GM18858 (cell line): ENCODE results near the gene PRKX.
"Not testable (repeated sequence)": the region's sequence is repeated elsewhere in the genome, so short reads cannot be mapped to it uniquely, and the experiment has no call there.

Experiments used
- ATAC-seq: cut with Tn5 transposase; IDR thresholded peaks from one replicate; pipeline ENCODE4 v1.9.1; 2021; ENCODE audit not compliant: unreplicated experiment

The PRKX gene

DNA sequence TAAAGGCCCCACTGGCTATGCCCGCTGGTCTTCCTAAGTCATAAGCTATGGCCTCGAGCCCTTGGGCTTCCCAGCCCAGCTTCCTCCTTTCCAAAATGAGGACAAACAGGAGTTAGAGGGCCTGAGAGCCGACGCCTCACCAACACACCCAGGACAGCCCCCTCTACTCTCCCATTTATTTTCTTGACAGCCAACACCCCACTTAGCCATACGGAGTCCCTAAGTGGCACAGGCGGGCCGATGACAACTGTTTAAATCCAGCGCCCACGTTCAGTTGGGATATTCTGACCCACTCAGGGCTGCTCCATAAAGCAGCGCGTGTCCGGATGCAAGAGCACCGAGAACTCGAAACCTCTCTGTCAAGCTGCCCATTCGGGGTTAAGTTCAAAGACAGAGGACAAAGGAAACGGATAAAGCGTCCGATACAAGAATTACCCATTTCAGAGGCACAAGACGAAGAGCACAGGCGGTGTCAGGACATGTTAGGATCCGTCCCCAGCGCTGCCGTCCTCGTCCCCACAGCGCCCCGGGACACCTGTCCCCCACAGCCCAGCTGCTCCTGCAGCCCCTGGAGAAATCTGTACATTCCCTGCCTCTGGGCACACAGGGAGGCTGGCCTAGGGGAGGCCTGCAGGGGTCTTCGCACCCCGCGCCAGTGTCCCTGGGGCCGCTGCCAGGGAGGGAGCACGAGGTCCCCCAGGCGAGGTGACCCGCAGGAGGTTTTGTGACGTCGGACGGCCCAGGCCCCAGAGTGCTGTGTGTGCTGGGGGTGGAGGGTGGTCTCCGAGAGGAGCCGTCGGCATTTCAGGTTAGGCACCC lies 1.2 kb downstream of the PRKX start:
- ATAC-seq: no peak

DNA sequence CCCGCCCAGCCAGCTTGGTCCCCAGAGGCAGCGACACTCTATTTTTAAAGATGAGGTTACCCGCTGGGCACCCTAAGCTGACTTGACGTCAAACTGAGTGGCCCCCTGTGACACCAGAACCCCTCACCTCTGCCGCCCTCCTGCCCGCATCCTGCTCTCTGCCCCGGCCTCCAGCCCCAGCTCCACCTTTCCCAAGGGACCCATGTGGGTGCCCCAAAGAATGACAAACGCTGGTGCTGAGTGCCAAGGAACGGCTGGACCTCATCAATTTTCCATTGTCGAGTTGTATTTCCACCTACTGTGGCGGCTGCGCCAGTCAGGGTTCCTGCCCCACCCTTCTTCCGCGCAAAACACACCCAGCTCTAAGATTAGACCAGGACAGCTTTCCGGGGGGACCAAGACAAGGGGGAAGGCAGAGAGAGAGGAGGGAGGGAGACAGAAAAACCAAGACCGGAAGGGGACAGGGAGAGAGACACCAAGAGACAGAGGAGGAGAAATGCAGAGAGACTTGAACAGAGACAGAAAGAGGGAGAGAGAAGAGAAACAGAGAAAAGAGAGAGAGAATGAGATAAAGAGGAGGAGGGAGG lies 2.0 kb downstream of the PRKX start:
- no peak for ATAC-seq

DNA sequence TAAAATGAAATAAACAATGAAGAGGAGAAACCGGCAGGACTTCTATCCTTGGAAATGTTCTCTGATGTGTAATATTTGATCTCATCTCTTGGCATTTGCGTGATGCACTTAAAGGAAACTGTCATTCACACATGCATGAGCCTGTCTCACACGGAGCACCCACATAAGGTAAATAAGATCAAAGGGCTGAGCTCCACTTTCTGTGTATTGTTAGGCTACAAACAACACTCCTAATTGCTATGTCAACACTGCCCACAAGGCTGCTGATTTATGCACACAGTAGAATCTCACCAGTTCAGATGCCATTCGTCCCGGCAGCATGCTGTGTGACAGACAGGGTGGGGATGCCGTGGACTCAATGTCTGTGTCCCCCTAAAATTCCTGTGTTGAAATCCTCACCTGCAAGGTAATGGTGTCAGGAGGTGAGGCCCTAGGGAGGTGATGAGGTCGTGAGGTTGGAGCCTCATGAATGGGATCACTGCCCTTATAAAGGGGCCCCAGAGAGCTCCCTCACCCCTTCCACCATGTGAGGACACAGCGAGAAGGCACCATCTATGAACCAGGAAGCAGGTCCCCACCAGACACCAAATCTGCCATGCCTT lies 5.7 kb downstream of the PRKX start:
- not testable (repeated sequence) for ATAC-seq

DNA sequence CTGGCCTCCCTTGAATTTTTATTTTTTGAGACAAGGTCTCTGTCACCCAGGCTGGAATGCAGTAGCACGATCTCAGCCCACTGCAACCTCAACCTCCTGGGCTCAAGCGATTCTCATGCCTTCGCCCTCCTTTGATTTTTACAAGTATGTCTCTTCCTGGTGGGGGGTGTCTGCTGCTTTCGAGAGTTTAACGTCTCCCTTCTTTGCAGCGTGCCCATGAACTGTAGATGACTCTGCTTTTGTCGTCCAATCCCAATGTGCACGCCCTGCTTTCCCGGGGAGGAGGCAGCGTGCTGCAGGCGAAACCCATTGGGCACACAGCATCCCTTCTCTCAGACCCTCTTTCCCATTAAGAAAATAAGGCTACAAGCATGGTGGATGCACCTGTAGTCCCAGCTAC lies 7.0 kb downstream of the PRKX start:
- no peak for ATAC-seq

DNA sequence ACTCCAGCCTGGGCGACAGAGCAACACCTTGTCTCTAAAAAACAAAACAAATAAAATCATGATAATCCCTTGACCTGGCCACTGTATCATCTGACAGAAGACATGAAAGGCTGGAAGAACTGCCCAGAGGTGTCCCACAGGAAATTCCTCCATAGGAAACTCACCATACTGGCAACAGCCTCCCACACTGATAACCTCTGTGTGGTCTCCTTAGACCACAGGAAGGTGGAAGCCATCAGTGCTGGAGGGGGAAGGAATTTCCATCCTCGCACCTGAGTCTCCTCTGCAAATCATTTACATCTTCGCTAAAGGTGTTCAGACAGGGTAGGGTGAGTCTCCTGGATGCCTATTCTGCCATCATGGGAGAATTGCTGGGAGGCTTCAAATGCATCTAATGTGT lies 10.2 kb downstream of the PRKX start:
- ATAC-seq: not testable (repeated sequence)

DNA sequence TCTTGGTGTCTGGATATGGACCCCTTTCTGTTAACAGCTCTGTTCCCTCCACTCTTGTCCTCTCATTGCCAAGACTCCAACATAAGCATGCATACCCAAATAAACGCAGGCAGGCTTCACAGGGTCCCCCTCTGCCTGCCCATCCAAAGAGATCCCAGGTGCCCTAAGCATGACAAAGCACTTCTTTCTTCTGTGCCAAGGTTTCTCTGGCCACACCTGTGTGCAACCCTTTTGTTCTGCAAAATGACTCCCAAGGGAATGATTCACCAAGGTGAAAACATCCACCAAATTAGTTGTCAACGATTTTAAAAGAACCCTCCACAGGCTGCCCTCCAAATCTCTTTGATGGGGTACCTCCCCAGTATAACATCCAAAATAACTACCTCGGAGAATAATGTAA lies 11.4 kb downstream of the PRKX start:
- ATAC-seq: not testable (repeated sequence)

DNA sequence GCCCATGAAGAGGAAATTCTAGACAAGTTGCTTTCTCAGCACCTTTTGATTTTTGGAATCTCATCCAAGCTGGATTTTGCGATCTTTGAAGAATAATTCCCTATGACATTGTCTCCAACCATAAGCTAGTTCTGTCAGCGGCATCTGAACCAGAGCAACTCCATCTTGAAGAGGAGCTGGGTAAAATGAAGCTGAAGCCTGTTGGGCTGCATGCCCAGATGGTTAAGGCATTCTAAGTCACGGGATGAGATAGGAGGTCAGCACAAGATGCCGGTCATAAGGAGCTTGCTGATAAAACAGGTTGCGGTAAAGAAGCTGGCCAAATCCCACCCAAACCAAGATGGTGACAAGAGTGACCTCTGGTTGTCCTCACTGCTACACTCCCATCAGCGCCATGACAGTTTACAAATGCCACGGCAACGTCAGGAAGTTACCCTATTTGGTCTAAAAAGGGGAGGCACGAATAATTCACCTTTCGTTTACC lies 12.0 kb downstream of the PRKX start:
- not testable (repeated sequence) for ATAC-seq

DNA sequence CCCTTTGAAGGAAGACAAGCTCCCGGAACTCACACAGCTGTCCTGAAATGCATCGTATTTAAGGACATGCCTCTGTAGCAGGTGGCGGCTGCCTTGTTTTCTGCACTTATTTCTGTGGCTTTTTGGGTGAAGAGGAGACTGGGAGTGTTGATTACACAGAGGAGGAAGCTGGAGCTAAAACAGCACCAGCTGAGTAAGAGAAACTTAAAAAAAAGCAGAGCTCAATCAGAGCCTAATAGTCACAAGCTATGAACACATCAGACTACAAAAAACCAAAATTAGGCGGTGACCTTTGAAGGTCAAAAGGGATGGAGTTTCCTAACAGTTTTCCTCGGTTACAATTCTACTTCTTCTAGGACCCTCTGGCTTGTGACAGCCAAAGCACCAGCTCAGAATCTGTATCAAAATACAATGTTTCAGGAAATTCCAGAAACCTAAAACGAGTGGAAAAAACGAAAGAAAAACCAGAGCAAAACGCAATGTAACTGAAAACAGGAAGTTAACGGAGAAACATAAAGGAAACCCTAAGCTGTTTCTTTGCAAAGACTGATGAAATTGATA lies 13.5 kb downstream of the PRKX start:
- peak; percentile 79 for ATAC-seq

DNA sequence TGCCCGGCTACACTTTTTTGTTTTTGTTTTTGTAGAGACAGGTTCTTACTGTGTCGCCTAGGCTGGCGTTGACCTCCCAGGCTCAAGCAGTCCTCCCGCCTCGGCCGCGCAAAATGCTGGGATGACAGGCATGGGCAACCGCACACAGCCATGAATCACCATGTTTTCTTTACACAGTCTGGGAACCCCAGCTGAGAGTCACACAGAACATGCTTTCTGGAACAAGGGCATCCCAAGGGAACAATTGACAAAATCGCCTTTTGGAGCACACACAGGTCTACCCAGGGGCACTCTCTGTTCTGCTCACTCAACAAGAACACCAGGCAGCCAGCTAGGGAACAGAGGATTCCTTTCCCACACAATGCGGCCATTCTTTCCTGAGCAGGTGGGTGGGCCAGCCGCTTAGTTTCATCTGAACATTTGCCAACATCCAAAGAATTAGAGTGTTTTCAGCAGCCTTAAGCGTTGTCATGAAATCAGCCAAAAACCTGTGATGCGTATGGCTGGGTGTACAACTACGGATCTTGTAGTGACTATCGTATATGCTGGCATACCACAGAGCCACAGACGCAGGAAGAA lies 15.7 kb downstream of the PRKX start:
- ATAC-seq: no peak

DNA sequence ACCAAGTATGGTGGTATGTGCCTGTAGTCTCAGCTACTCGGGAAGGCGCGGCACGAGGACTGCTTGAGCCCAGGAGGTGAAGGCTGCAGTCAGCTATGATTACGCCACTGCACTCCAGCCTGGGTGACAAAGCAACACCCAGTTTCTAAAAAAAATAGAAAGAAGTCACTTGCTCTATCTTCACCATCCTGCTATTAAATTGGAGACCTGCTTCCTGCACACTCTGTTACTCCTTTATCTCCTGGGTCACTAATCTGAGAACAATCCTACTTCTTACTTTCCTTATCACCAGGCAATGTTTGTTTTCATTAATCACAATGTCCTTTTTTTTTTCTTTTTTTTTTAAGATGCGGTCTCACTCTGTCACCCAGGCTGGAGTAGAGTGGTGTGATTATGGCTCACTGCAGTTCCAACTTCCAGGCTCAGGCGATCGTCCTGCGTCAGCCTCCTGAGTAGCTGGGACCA lies 16.2 kb downstream of the PRKX start:
- no peak for ATAC-seq

DNA sequence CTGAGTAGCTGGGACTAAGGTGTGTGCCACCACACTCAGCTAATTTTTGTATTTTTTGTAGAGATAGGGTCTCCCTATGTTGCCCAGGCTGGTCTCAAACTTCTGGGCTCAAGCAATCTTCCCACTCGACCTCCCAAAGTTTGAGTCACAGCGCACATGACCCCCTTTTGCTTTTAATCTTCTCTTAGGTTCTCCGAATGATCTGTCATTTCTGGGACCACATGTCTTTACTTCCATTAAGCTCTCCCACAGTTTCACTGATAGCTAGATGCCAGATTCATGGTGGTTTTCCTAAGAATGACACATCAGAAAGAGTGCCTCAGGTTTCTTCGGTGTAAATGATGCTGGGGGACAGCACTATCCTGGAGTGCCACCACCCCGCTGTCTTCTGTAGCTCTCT lies 17.9 kb downstream of the PRKX start:
- no peak for ATAC-seq

DNA sequence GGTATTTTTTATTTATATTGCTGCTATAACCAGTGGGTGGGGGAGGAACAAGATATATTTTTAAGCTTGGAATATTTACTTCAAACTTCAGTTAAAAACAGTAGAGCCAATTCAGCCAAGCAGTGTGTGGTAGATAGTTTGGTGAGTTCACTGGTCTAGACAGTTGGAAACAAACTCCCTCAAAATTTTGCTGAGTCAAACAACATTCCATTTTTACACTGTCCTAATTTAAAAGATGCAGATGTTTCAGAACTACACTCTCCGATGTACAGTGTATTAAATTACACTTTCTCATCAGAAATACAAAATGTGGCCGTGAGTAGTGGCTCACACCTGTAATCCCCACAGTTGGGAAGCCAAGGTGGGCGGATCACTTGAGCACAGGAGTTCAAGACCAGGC lies 23.3 kb downstream of the PRKX start:
- no peak for ATAC-seq

DNA sequence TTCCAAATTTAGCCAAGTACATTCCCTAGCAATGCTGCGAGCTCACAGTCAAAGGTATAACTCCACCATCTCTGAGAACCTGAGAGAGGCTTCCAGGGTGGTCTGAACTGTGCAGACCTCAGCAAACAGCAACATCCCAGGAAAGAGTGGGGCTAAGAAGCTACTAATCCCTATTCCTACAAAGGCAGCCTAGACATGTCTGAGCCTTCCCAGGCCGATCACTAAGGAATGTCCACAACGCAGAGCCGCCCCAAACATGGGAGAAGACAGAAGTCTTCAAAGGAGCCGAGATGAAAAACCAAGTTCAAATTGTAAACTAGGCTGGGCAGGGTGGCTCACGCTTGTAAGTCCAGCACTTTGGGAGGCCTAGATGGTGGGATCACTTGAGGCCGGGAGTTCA lies 30.2 kb downstream of the PRKX start:
- not testable (repeated sequence) for ATAC-seq

DNA sequence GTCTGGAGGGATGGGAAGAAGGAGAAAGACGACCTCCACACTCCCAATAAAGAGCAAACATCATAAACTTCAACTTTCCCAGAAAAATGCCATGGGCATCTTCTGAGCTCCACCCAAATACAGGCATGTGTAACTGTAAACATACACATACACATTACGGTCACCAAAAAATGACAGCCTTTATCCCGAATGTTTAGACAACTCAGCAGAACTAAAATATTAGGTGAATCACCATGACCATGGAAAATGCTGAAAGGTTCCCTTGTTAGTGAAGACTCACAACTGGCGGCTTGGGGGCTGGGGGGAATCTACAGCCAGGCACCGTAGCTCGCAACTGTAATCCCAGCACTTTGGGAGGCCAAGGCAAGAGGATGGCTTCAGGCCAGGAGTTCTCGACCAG lies 33.0 kb downstream of the PRKX start:
- no peak for ATAC-seq

DNA sequence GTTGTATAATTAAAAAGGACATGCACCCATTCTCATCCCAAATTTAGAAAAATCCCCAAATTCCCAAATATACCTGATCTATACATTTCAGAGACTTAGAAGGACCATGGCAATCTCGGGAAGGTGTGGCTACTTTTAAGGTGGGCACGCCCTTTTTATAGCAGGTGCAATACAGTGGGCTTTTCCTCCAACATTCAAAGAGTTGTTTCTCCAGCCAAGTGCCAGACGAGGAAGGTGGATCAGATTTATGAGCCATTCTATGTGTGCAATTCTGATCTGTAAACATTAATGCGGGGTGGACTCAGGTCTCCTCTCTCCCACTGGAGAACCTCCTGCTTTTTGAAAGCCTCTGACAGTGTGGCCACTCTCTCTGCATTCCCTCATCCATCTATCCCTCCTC lies 33.8 kb downstream of the PRKX start:
- ATAC-seq: no peak

DNA sequence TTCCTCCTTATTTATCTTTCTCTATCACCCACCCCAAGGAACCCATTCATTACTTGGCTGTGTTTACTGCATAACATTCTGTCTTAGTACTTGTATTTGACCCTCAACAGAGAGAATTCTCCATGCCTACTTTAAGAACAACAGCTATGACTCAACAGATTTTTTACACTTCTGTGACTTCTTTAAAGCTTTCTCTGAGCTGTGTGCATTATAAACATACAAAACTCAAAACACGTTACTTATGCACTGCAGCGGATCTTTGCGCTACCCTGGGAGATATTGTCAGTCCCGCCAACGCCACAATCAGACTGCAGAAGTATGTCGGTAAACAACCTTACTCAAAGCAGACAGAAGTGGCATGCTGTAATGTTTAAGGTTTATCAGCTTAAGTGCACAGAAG lies 35.1 kb downstream of the PRKX start:
- ATAC-seq: no peak

DNA sequence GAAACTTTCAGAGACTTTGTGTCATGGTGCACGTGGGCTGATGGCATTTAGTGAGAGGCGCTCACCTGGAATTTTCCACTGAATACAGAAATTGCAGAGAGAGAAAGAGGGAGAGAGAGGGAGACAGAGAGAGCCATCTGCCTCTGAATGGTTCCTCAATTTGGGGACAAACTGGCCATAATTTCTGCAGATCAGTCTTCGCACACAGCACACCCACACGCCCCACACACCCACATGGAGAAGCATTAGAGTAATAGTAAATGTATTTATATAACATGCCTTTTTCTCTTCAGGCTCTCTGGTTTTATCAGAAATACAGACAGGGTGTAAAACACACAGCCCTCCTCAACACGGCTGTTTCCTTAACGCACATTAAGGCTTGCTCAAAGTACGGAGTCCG lies 38.6 kb downstream of the PRKX start:
- no peak for ATAC-seq

DNA sequence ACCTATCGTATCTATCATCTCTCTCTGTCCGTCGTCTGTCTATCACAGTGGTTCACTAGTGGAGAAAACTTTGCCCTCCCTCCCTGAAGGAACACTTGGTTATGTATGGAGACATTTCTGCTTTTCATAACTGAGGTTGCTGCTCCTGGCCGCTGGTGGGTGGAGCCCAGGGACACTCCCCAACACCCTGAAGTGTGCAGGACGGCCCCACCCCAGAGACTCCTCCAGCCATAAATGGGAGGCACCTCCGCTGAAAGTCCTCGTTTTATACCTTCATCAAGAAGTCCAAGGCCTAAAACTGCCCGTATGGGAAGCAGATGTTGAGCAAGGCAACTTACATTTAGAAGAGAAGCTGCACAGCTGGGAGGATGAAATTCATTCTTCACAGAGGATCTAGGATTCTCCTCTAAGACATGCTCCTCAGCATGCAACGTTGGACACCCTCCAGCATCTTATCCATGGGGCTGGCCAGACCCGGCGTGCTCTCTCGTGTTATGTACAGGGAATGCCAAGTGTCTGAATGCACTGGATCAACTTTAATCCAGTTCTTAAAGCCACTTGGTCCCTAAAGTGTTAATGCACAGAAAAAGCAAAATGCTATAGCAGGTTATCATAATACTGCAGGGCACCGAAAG lies 43.5 kb downstream of the PRKX start:
- ATAC-seq: no peak

DNA sequence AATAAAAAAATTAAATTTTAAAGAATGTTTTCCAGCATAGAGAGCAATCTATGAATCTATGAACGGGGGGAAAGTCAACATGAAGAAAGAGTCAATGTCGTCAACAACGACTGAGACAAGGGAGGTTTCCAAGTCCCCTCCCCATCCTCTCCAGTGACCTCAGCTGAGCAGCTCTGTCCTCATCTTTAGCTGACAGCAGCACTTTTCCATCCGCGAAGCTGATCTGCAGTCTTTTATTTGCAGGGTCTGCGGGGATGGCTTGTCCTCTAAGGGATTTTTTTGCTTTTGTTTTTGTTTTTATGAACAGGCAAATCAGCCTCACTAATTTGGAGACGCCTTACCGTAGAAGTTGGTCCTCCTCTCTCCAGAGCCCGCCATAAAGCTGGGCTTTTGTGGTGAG lies 46.5 kb downstream of the PRKX start:
- ATAC-seq: no peak

DNA sequence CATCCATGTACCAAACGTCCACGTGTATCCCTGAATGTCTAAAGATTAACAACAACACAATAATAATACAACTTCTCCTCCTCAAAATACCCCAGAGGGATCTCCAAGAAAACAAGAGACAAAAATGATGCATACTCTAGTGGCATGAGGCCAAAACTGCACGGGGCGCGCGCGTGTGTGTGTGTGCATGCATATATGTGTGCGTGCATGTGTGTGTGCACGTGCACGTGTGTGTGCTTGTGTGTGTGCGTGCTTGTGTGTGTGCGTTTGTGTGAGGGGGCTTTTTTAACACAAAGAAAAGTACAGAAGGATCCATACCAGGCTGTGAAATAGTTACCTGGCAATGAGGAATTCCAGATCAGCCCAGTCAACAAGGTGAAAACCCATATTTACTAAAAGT lies 48.5 kb downstream of the PRKX start:
- ATAC-seq: no peak
